ENCODE measurements around the gene SHB. TPM values are rescaled to one million over a fixed set of nuclear protein-coding genes. Genes with fewer than 3 reads are reported as not detected.
"Not testable (repeated sequence)": the region's sequence is repeated elsewhere in the genome, so short reads cannot be mapped to it uniquely, and the experiment has no call there.

SHB gene
- total RNA-seq, 1 experiment from 2014 or later = 23.8 TPM

DNA sequence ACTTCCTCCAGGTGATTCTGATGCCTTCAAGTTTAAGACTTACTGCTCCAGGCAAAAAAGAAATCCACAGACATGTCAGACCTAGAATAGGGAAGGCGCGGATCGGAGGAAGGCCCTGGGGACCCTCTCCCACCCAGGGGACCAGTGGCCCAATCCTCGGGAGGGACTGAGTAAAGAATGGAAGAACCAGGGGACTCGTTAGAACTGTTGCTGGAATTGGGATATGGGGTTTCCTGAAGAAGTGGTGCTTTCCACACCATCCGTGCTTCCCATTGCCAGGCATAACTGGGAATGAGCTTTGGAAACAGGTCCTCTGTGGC is 101.3 kb downstream of the SHB start:
- TF ChIP-seq EZH2 (IDR thresholded peaks at IDR 0.05; ENCODE audit: low read depth) = no peak
- TF ChIP-seq, protein P1, sequence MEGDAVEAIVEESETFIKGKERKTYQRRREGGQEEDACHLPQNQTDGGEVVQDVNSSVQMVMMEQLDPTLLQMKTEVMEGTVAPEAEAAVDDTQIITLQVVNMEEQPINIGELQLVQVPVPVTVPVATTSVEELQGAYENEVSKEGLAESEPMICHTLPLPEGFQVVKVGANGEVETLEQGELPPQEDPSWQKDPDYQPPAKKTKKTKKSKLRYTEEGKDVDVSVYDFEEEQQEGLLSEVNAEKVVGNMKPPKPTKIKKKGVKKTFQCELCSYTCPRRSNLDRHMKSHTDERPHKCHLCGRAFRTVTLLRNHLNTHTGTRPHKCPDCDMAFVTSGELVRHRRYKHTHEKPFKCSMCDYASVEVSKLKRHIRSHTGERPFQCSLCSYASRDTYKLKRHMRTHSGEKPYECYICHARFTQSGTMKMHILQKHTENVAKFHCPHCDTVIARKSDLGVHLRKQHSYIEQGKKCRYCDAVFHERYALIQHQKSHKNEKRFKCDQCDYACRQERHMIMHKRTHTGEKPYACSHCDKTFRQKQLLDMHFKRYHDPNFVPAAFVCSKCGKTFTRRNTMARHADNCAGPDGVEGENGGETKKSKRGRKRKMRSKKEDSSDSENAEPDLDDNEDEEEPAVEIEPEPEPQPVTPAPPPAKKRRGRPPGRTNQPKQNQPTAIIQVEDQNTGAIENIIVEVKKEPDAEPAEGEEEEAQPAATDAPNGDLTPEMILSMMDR (conservative IDR thresholded peaks at IDR 0.05) = no peak
- Histone ChIP-seq H3K27me3 (ENCODE audit: insufficient read depth, low read depth) (no peaks in the 10 kb centered on the region), H4K20me1 (ENCODE audit: insufficient read depth) (peaks cover 10% of the 10 kb centered on the region; the same call in 1 of the 2 replicates), H3K36me3 (ENCODE audit: low read depth) (no peaks in the 10 kb centered on the region; the same call in 1 of the 2 replicates), H3K4me2 (peak overlapping the region; percentile 48; the same call in 1 of the 2 replicates), H2AFZ (no peak overlapping the region), H3K4me3 (no peak overlapping the region), H3K4me1 (replicated peaks; ENCODE audit: insufficient read depth) (peaks cover 68% of the 10 kb centered on the region), H3K9me2 (ENCODE audit: insufficient read depth) (no peaks in the 10 kb centered on the region), H3K27ac (peak overlapping the region; percentile 87), H3K79me2 (ENCODE audit: low read depth) (peaks cover 45% of the 10 kb centered on the region), H3K9me3 (ENCODE audit: insufficient read depth, low read depth) (no peaks in the 10 kb centered on the region), H3F3A (ENCODE audit: insufficient read depth, low read depth) (peaks cover 57% of the 10 kb centered on the region)
- ChIA-PET CTCF (no interaction called here), POLR2A (ENCODE audit: unreplicated experiment) (no interaction called here)
- BruUV-seq (replicated peaks) = no TSS peak
- DNase-seq = no peak
- intact Hi-C loops (cut with micrococcal nuclease; ENCODE audit: unreplicated experiment) = no loop called here

DNA sequence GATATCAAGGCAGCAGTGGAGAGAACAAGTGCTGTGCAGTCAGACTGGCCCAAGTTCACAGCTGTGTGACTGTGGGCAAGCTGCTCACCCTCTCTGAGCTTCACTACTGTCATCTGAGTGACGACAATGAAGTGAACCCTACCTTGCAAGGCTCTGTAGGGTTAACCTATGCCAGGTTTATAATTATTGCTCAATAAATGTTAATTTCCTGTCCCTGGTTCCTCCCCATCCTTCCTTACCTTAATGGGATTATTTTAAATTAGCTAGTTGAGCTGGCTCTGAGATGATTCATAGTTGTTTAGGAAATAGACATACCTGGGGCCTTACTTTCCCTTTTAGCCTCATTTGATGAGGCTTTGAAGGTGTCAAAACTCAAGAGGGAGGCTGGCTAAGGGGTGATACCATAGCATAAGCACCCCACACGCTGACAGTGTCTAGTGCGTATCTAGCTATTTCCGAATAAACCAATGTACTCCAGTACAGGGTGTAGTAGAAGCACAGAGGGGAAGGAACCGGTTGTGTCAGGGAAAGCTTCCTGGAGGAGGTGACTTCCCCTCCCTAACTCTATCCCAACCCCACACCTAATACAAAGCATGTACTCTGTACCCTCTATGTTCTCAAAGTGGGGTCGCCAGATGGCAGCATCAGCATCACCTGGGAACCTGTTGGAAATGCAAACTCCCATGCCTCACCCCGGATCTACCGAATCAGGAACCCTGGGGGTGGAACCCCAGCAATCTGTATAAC is 101.8 kb downstream of the SHB start:
- no peaks in the 10 kb centered on the region for H3K9me3 ChIP-seq (ENCODE audit: insufficient read depth, low read depth)
- no peaks in the 10 kb centered on the region for H3K27me3 ChIP-seq (ENCODE audit: insufficient read depth, low read depth)
- H3K36me3 ChIP-seq (ENCODE audit: low read depth) = no peaks in the 10 kb centered on the region
- intact Hi-C loops (cut with micrococcal nuclease; ENCODE audit: unreplicated experiment) = no loop called here
- H3K27ac ChIP-seq = peak overlapping the region; percentile 87
- TF ChIP-seq, protein P1 (conservative IDR thresholded peaks at IDR 0.05) = no peak
- no peak for TF ChIP-seq EZH2 (IDR thresholded peaks at IDR 0.05; ENCODE audit: low read depth)
- no peak overlapping the region for H2AFZ ChIP-seq
- ChIA-PET POLR2A (ENCODE audit: unreplicated experiment) (interaction anchor here (0.7 kb wide), 1 partner anchor 180 kb away, joined by 4 read pairs; no protein-coding TSS in a partner anchor), CTCF (interaction anchor here (0.6 kb wide), 1 partner anchor 41 kb away, joined by 3 read pairs; no protein-coding TSS in a partner anchor)
- peak in 1 of 2 experiments; percentile 77 for DNase-seq
- no peaks in the 10 kb centered on the region for H3K9me2 ChIP-seq (ENCODE audit: insufficient read depth)
- peaks cover 50% of the 10 kb centered on the region for H3K79me2 ChIP-seq (ENCODE audit: low read depth)
- no TSS peak for BruUV-seq (replicated peaks)
- peaks cover 57% of the 10 kb centered on the region for H3F3A ChIP-seq (ENCODE audit: insufficient read depth, low read depth)
- H4K20me1 ChIP-seq (ENCODE audit: insufficient read depth) = peaks cover 10% of the 10 kb centered on the region; the same call in 1 of the 2 replicates
- peak overlapping the region; percentile 48 for H3K4me2 ChIP-seq
- H3K4me1 ChIP-seq (replicated peaks; ENCODE audit: insufficient read depth) = peaks cover 68% of the 10 kb centered on the region
- no peak overlapping the region for H3K4me3 ChIP-seq

DNA sequence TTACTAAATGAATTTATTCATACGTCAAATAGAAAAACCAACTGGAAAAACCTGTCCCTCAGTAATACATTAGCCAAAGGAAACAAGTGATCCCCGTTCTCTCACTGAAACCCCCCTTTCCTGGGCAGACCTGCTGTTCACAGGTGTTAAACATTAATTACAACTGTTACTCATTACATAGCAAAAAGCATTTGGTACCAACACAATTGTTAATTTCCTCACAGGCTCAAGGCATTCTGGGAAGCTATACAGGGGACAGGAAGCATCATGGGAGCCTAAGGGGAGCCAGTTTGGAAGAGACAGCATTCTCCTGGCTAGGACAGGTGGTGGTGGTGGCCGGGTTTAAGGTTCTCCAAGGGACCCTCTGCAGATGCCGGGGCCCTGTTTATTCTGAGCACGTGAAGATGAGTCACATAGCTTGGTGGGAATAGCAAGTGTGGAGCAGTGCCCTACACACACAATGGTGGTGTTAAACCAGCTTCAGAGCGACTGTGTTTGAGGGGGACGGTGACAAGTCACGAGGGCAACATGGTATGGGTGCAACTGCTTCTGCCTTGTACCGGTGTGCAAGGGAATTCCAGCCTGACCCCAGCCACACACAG is 102.5 kb downstream of the SHB start:
- Histone ChIP-seq H4K20me1 (ENCODE audit: insufficient read depth) (peaks cover 10% of the 10 kb centered on the region; the same call in 1 of the 2 replicates), H3K27me3 (ENCODE audit: insufficient read depth, low read depth) (no peaks in the 10 kb centered on the region), H3K4me3 (no peak overlapping the region), H3F3A (ENCODE audit: insufficient read depth, low read depth) (peaks cover 57% of the 10 kb centered on the region), H3K4me1 (replicated peaks; ENCODE audit: insufficient read depth) (peaks cover 68% of the 10 kb centered on the region), H3K36me3 (ENCODE audit: low read depth) (peaks cover 5% of the 10 kb centered on the region; the same call in 1 of the 2 replicates), H3K9me2 (ENCODE audit: insufficient read depth) (no peaks in the 10 kb centered on the region), H3K27ac (peak overlapping the region; percentile 87), H3K9me3 (ENCODE audit: insufficient read depth, low read depth) (no peaks in the 10 kb centered on the region), H2AFZ (no peak overlapping the region), H3K79me2 (ENCODE audit: low read depth) (peaks cover 57% of the 10 kb centered on the region), H3K4me2 (peak overlapping the region; percentile 48)
- peak in 1 of 2 experiments; percentile 65 for DNase-seq
- intact Hi-C loops (cut with micrococcal nuclease; ENCODE audit: unreplicated experiment) = no loop called here
- CTCF ChIA-PET = interaction anchor here (0.6 kb wide), 1 partner anchor 42 kb away, joined by 3 read pairs; no protein-coding TSS in a partner anchor
- BruUV-seq (replicated peaks) = no TSS peak
- POLR2A ChIA-PET (ENCODE audit: unreplicated experiment) = interaction anchor here (0.7 kb wide), 1 partner anchor 180 kb away, joined by 4 read pairs; no protein-coding TSS in a partner anchor
- TF ChIP-seq, protein P1 (conservative IDR thresholded peaks at IDR 0.05) = no peak
- no peak for TF ChIP-seq EZH2 (IDR thresholded peaks at IDR 0.05; ENCODE audit: low read depth)

DNA sequence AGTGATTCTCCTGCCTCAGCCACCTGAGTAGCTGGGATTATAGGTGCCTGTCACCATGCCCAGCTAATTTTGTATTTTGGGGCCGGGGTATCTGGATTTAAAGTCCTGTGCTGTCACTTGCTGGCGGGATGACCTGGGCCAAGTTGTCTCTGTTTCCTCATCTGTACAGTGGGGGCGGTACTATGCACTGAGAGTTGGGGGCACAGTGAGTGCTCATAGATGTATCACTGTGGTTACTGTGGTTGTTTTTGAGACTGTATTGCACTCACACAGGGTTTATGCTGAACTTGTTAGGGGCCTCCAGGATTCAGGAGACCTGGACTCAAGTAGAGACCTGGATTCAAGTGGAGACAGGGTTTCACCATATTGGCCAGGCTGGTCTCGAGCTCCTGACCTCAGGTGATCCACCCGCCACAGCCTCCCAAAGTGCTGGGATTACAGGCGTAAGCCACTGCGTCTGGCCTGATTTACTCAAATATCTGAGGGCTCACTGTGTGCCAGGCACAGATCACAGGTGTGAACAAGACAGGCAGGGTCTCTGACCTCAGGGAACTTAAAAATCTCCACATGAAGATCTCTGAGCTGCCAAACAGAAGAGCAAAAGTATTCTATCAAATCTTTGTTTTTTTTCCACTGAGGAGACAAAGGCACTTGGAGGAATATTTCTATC is 103.2 kb downstream of the SHB start:
- H3K4me2 ChIP-seq = peak overlapping the region; percentile 48
- POLR2A ChIA-PET (ENCODE audit: unreplicated experiment) = not testable (repeated sequence)

More for the DNA sequence above, 103.2 kb downstream of the SHB start:
- H2AFZ ChIP-seq; H3K36me3 ChIP-seq (ENCODE audit: low read depth); CTCF ChIA-PET; DNase-seq; H3K9me2 ChIP-seq (ENCODE audit: insufficient read depth); H3K9me3 ChIP-seq (ENCODE audit: insufficient read depth, low read depth); H3K27me3 ChIP-seq (ENCODE audit: insufficient read depth, low read depth); BruUV-seq (replicated peaks); H3K4me3 ChIP-seq: not testable (repeated sequence)
- intact Hi-C loops (cut with micrococcal nuclease; ENCODE audit: unreplicated experiment) = loop anchor here (2.0 kb wide), 1 partner anchor 21 kb away; no protein-coding TSS in a partner anchor
- peaks cover 10% of the 10 kb centered on the region; the same call in 1 of the 2 replicates for H4K20me1 ChIP-seq (ENCODE audit: insufficient read depth)
- H3F3A ChIP-seq (ENCODE audit: insufficient read depth, low read depth) = peaks cover 57% of the 10 kb centered on the region
- peaks cover 68% of the 10 kb centered on the region for H3K4me1 ChIP-seq (replicated peaks; ENCODE audit: insufficient read depth)
- H3K27ac ChIP-seq = peak overlapping the region; percentile 87
- H3K79me2 ChIP-seq (ENCODE audit: low read depth) = peaks cover 64% of the 10 kb centered on the region
